ENCODE results near the gene LTN1.
"Not testable (repeated sequence)": the region's sequence is repeated elsewhere in the genome, so short reads cannot be mapped to it uniquely, and the experiment has no call there.

LTN1 gene

GRCh38 chr21:28992526-28993292, at the start of gene LTN1:
TSS of gene LTN1 (minus strand) at chr21:28992877. CDS start at chr21:28992805, 72 bp downstream.
- peak; percentile 96 for DNase-seq

GRCh38 chr21:29034678-29035077, 42.0 kb upstream of the LTN1 start:
- DNase-seq: no peak

GRCh38 chr21:29033871-29034270, 41.2 kb upstream of the LTN1 start:
- no peak for DNase-seq

GRCh38 chr21:29033301-29033700, 40.6 kb upstream of the LTN1 start:
- no peak for DNase-seq

GRCh38 chr21:29030909-29031308, 38.2 kb upstream of the LTN1 start:
- DNase-seq: no peak

- no peak for DNase-seq
These were observed 36.8 kb upstream of the LTN1 start for GRCh38 chr21:29029524-29029923.

- DNase-seq: no peak
These were observed 32.6 kb upstream of the LTN1 start for GRCh38 chr21:29025328-29025713.

- DNase-seq: peak; percentile 89
These were observed 32.0 kb upstream of the LTN1 start, which contains the start of gene USP16 for GRCh38 chr21:29024474-29025327. TSS of gene USP16 (plus strand) at chr21:29024668. CDS start at chr21:29027914, 3,246 bp downstream.

GRCh38 chr21:29022166-29022565, 29.5 kb upstream of the LTN1 start:
- no peak for DNase-seq

- no peak for DNase-seq
These were observed 25.9 kb upstream of the LTN1 start for GRCh38 chr21:29018540-29018939.

- DNase-seq: no peak
These were observed 25.1 kb upstream of the LTN1 start for GRCh38 chr21:29017639-29018237.

GRCh38 chr21:29011236-29011635, 18.6 kb upstream of the LTN1 start:
- DNase-seq: not testable (repeated sequence)

- no peak for DNase-seq
These were observed 15.7 kb upstream of the LTN1 start for GRCh38 chr21:29008367-29008766.

GRCh38 chr21:29007810-29008209, 15.1 kb upstream of the LTN1 start:
- DNase-seq: no peak

- DNase-seq: no peak
These were observed 14.5 kb upstream of the LTN1 start for GRCh38 chr21:29007135-29007534.

- no peak for DNase-seq
These were observed 13.0 kb upstream of the LTN1 start for GRCh38 chr21:29005696-29006095.

- peak; percentile 96 for DNase-seq
These were observed 9.9 kb upstream of the LTN1 start for GRCh38 chr21:29002442-29003144.

- no peak for DNase-seq
These were observed 584 bp upstream of the LTN1 start for GRCh38 chr21:28993293-28993629.

- no peak for DNase-seq
These were observed 684 bp downstream of the LTN1 start for GRCh38 chr21:28991861-28992525.

- not testable (repeated sequence) for DNase-seq
These were observed 4.5 kb downstream of the LTN1 start for GRCh38 chr21:28988146-28988545.

- DNase-seq: no peak
These were observed 6.0 kb downstream of the LTN1 start for GRCh38 chr21:28986677-28987076.

GRCh38 chr21:28982637-28983036, 10.0 kb downstream of the LTN1 start:
- DNase-seq: no peak

Measured in NCI-H146 (cell line).